Activated T-cell treated with anti-CD3 and anti-CD28 coated beads, Interleukin-2, amount 50 U/mL, for 1 hour (primary cell): ENCODE data around the gene GATC.
"Not testable (repeated sequence)": the region's sequence is repeated elsewhere in the genome, so short reads cannot be mapped to it uniquely, and the experiment has no call there.

Experiments
- DNase-seq: peaks from one replicate; pipeline ENCODE4 v3.0.0-alpha.2; 2020

Gene GATC

GRCh38 chr12:120437735-120438494 lies 8.3 kb upstream of the GATC start, which contains the start of gene COX6A1:
Gene COX6A1, plus strand, starts transcription at chr12:120438113. Its CDS starts 14 bp downstream, at chr12:120438127.
- peak; percentile 92 for DNase-seq

GRCh38 chr12:120438495-120439198 lies 7.6 kb upstream of the GATC start:
- DNase-seq: no peak

DNA sequence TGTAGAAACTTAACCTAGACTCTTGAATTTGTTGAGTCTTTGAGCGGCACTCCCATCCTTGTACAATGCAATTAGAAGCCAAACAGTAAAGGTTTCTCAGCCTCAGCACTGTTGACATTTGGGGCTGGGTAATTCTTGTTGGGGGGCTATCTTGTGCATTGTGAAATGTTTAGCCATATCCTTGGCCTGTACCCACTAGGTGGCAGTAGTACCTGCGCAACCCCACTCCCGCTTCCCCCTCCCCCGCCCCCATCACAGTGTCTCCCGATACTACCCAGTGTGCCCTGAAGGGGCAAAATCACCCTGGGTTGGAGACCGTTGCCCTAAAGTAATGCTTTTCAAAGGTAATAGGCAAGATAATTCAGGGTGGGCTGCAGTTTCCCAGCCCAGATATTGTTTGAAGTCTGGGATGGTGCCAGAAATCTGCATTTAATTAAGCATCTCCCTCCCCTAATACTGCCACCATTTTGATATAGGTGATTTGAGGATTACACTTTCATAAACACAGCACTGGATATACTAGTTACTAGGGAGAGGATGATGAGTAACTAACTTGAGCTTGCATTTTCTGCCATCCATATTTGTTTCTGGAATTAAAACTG lies 6.5 kb upstream of the GATC start:
- peak; percentile 67 for DNase-seq

DNA sequence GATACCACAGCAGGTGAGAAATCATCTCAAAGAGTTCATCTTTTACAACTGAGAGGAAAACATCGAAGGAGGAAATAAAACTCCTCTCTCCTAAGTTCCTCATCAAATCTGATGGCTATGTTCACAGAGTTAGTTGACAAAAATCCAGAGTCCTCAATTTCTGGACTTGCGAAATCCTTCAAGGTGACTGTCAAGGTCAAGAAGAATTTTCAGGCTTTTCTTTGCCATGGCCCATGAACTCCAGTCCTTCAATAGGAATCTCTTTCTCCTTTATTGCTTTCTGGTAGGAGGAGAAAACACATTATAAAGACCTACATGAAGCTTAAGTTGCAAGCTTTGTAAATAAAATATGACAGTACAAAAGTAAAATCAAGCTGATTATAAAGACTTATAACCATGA lies 1.6 kb upstream of the GATC start:
- DNase-seq: no peak

DNA sequence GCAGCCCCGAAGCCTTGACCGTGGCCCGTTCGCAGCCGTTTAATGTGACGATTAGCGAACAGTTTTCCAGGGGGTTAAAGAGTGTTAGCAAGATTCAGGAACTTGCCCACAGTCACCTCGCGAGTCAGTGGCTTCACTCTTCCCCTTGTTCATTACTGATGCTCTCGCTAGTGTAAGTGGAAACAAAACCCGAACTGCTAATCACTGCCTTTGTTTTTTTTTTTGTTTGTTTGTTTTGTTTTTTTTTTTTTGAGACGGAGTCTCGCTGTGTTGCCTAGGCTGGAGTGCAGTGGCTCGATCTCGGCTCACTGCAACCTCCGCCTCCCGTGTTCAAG lies 567 bp downstream of the GATC start:
- DNase-seq: not testable (repeated sequence)

- no peak for DNase-seq
Measured at GRCh38 chr12:120447992-120448391, 1.7 kb downstream of the GATC start.

GRCh38 chr12:120452524-120452923 lies 6.3 kb downstream of the GATC start:
- not testable (repeated sequence) for DNase-seq

DNA sequence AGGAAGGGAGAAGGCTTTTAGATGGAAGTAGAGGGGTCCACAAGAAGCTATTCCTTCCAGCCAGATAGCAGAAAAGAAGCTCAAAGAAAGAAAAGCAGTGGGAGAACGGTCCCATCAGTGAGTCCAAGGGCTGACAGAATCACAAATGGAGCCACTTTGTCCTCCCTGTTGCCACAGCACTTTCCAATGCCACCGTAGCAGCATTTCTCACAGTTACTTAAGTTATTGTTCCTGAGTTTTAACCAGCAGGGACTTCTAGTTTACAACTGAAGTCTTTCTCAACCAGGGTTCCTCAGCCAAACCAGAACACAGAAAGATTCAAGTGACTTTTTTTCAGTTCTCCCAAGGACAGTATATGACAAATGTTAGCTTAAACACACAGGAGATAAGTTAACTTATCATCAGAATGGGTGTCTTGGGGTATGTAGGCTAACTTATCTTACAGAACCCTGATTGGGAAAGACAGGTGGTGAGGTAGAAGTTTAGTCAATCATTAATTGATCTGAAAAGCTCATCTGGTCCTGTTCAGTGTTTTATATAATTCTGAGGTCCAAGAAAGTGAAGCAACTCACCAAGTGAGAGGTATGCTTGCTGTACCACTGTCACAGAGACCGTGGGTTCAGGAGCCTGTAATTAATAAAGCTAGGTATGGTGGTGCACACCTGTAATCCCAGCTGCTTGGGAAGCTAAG lies 7.0 kb downstream of the GATC start:
- DNase-seq: no peak

- peak; percentile 16 for DNase-seq
Measured at GRCh38 chr12:120453977-120454376, 7.7 kb downstream of the GATC start.

DNA sequence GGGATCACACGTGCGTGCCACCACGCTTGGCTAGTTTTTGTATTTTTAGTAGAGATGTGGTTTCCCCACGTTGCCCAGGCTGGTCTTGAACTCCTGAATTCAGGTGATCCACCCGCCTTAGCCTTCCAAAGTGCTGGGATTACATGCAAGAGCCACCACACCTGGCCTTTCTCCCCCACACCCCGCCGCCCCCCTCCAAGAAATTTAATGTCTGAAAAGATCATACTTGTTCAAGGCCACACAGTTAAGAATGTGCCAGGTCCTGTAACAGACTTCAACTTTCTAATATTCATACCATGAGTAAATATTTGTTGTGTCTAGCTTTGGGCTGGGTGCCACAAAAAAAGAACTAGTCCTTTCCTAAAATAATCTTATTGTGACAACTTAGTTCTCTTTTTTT lies 9.1 kb downstream of the GATC start:
- DNase-seq: no peak

GRCh38 chr12:120457133-120457532 lies 10.9 kb downstream of the GATC start:
- peak; percentile 14 for DNase-seq

- DNase-seq: no peak
Measured at GRCh38 chr12:120460157-120460556, 13.9 kb downstream of the GATC start.

- no peak for DNase-seq
Measured at GRCh38 chr12:120462099-120462640, 15.9 kb downstream of the GATC start.

DNA sequence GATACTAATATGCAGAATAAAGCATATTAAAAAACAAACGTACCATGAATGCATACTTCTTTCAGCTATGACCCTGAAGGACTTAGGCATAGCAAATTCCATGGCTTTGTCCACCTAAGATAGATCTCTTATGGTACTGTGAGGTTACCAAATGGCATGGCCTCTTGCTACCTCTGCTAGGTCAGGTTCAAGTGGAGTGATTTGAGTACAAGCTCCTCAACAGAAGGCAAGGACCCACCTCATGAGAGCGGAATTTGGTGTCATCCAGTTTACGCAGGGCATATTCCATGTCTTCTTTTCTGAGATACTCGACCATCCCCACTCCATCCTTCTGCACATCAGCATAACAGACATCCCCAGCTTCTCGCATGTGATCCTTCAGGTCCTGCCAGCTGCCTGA lies 17.5 kb downstream of the GATC start:
- no peak for DNase-seq

- no peak for DNase-seq
Measured at GRCh38 chr12:120465756-120466155, 19.5 kb downstream of the GATC start.

DNA sequence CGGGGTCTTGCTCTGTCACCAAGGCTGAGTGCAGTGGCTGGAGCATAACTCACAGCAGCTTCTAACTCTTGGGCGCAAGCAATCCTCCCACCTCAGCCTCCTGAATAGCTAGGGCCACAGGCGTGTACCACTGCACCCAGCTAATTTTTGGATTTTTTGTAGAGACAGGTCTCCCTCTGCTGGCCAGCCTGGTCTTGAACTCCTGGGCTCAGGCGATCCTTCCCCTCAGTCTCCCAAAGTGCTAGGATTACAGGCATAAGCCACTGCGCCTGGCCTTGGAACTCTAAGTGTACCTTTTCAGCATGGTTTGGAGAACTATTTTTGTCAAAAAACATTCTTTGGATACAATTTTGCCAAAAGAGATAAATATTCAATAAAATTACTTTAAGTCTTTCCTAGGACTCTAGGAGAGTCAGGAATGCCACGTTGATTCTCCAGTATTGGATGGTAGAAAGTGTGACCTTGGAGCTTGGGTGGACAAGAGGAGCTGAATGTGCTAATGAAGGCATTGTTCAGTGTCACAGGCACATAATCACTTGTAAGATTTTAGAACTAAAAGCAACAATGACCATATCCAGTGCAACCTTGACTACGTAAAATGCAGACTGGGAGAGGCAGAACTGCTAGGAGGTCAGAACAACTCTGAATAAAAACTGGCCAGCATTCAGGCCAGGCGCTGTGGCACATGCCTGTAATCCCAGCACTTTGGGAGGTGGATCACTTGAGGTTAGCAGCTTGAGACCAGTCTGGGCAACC lies 20.5 kb downstream of the GATC start:
- DNase-seq: peak; percentile 53

DNA sequence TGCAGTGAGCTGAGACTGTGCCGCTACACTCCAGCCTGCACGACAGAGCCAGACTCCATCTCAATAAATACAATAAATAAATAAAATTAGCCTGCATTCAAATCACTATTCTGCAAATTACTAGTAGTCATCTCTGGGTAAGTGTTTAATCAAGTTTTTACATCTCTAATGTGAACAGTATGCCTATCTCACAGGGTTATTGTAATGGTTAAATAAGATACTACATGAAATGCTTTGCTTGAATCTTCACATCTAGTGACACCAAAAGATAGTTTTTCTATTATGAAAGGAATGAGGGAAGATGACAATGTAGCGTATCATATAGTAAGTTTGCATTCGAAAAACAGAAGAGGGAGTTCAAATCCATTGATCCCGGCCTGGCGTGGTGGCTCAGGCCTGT lies 21.2 kb downstream of the GATC start:
- no peak for DNase-seq

- DNase-seq: peak; percentile 27
Measured at GRCh38 chr12:120468325-120468820, 22.1 kb downstream of the GATC start.

- no peak for DNase-seq
Measured at GRCh38 chr12:120468821-120469449, 22.7 kb downstream of the GATC start.

DNA sequence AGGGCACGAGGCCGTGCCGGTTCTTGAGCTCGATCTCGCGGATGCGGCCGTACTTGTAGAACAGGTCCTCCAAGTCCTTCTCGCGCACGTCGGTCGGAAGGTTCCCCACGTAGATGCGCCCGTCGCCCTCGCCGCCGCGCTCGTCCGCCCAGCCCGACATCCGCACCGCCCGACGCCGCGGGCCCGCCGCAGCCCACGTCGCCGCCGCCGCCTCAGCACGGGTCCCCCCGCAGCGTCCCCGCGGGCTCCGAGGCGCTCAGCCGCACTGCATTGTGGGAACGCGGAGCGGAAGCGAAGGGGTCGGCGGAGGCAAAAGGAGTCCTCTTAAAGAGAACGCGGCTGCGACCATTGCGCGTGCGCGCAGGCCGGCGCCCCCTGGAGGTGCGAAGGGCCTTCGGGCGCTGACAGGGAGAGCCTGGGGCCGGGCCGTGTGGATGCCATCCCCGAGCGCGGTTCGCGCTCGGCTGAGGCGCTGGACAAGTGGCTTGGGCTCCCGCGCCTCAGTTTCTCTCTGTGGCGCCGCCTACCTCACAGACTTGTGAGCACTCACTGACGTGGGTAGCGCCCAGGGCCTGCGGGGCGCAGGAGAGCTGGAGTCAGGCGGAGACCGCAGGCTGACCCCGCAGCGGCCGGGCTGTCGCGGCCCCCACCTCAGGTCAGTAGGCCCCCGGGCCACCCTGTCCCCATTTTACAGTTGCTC lies 23.4 kb downstream of the GATC start, which contains the start of gene SRSF9:
Gene SRSF9, minus strand, starts transcription at position 299 of the 700 bp plus-strand sequence. Its CDS starts 139 bp downstream, at position 160.
- DNase-seq: peak; percentile 97
